KMS-11 (cell line): ENCODE results near the gene SNX22.

ENCODE experiments used
- H2AFZ ChIP-seq: fragments of 200-600 bp; sonication (generic); 2 replicates; pipeline ENCODE4 v1.6.1; 2016; ENCODE audit warnings: antibody characterized with exemption, mixed run types, low read depth
- H3K27ac ChIP-seq: fragments of 200-600 bp; sonication (generic); 2 replicates; pipeline ENCODE4 v1.6.1; 2016; ENCODE audit warnings: mild to moderate bottlenecking, mixed run types
- H3K27me3 ChIP-seq: fragments of 200-600 bp; sonication (generic); 2 replicates; pipeline ENCODE4 v1.6.1; 2017; ENCODE audit warnings: mild to moderate bottlenecking, low read depth, mixed run types, moderate library complexity; ENCODE audit not compliant: insufficient read depth
- H3K36me3 ChIP-seq: fragments of 200-600 bp; sonication (generic); 2 replicates; pipeline ENCODE4 v1.6.1; 2017; ENCODE audit warnings: mild to moderate bottlenecking, mixed run types; ENCODE audit not compliant: insufficient read depth
- H3K4me1 ChIP-seq: fragments of 200-600 bp; sonication (generic); 2 replicates; pipeline ENCODE4 v1.6.1; 2016; ENCODE audit warnings: mild to moderate bottlenecking, low read depth, mixed run types; ENCODE audit not compliant: poor library complexity, severe bottlenecking
- H3K4me2 ChIP-seq: fragments of 200-600 bp; sonication (generic); 2 replicates; pipeline ENCODE4 v1.7.0; 2016; ENCODE audit warnings: mild to moderate bottlenecking, mixed run types
- H3K4me3 ChIP-seq: fragments of 200-600 bp; sonication (generic); IDR thresholded peaks from 2 replicates; pipeline ENCODE4 v1.6.1; 2017; ENCODE audit warnings: low read depth, low read length, mixed read lengths; ENCODE audit not compliant: insufficient read depth
- H3K79me2 ChIP-seq: fragments of 200-600 bp; sonication (generic); 2 replicates; pipeline ENCODE4 v1.6.1; 2016; ENCODE audit warnings: low read depth, mixed run types; ENCODE audit not compliant: insufficient read depth
- H3K9ac ChIP-seq: fragments of 200-600 bp; sonication (generic); 2 replicates; pipeline ENCODE4 v1.6.1; 2016; ENCODE audit warnings: mild to moderate bottlenecking, mixed run types
- H4K20me1 ChIP-seq: fragments of 200-600 bp; sonication (generic); 2 replicates; pipeline ENCODE4 v1.6.1; 2016; ENCODE audit warnings: mild to moderate bottlenecking, mixed run types; ENCODE audit not compliant: insufficient read depth
- CTCF ChIP-seq: fragments of 200-600 bp; sonication (generic); conservative IDR thresholded peaks from 2 replicates; pipeline ENCODE4 v1.6.1; 2017; ENCODE audit warnings: low read depth, mild to moderate bottlenecking, antibody characterized with exemption, low read length, moderate library complexity, mixed read lengths

SNX22 gene

GRCh38 chr15:64125978-64126377 lies 25.6 kb upstream of the SNX22 start:
- Histone ChIP-seq H4K20me1 (no peaks in the 10 kb centered on the region), H3K4me2 (no peak overlapping the region), H3K27me3 (no peaks in the 10 kb centered on the region), H2AFZ (no peak overlapping the region), H3K27ac (no peak overlapping the region), H3K36me3 (no peaks in the 10 kb centered on the region), H3K79me2 (no peaks in the 10 kb centered on the region), H3K4me1 (no peaks in the 10 kb centered on the region), H3K4me3 (no peak overlapping the region), H3K9ac (no peak overlapping the region)
- no peak for TF ChIP-seq CTCF

GRCh38 chr15:64127521-64128270 lies 23.8 kb upstream of the SNX22 start:
- H3K4me1 ChIP-seq: no peaks in the 10 kb centered on the region
- no peak overlapping the region for H3K4me2 ChIP-seq
- no peaks in the 10 kb centered on the region for H3K36me3 ChIP-seq
- H2AFZ ChIP-seq: no peak overlapping the region
- H4K20me1 ChIP-seq: no peaks in the 10 kb centered on the region
- no peaks in the 10 kb centered on the region for H3K79me2 ChIP-seq
- no peak overlapping the region for H3K9ac ChIP-seq
- no peak overlapping the region for H3K4me3 ChIP-seq
- no peak overlapping the region for H3K27ac ChIP-seq
- no peak for TF ChIP-seq CTCF
- no peaks in the 10 kb centered on the region for H3K27me3 ChIP-seq

- Histone ChIP-seq H3K9ac (no peak overlapping the region), H3K4me1 (no peaks in the 10 kb centered on the region), H3K27me3 (no peaks in the 10 kb centered on the region), H3K27ac (no peak overlapping the region), H3K4me3 (no peak overlapping the region), H3K79me2 (no peaks in the 10 kb centered on the region), H2AFZ (no peak overlapping the region), H4K20me1 (no peaks in the 10 kb centered on the region), H3K36me3 (no peaks in the 10 kb centered on the region), H3K4me2 (no peak overlapping the region)
- TF ChIP-seq CTCF: no peak
These were observed 21.4 kb upstream of the SNX22 start for GRCh38 chr15:64130159-64130558.

- H3K4me3 ChIP-seq: no peak overlapping the region
- no peak for TF ChIP-seq CTCF
- H3K79me2 ChIP-seq: no peaks in the 10 kb centered on the region
- H3K27me3 ChIP-seq: no peaks in the 10 kb centered on the region
- no peak overlapping the region for H2AFZ ChIP-seq
- H3K9ac ChIP-seq: no peak overlapping the region
- H3K27ac ChIP-seq: no peak overlapping the region
- H3K4me1 ChIP-seq: no peaks in the 10 kb centered on the region
- H3K4me2 ChIP-seq: no peak overlapping the region
- H4K20me1 ChIP-seq: no peaks in the 10 kb centered on the region
- no peaks in the 10 kb centered on the region for H3K36me3 ChIP-seq
These were observed 20.0 kb upstream of the SNX22 start for GRCh38 chr15:64131547-64131946.
